Stimulated activated CD4-positive, alpha-beta T cell treated with anti-CD3 and anti-CD28 coated beads, Interleukin-4, amount 100 ng/mL, for 4 hours (primary cell): Measurements from ENCODE around the gene CHRNE.
"Not testable (repeated sequence)": the region's sequence is repeated elsewhere in the genome, so short reads cannot be mapped to it uniquely, and the experiment has no call there.

Experiments used
- DNase-seq, 2 experiments: peaks; one replicate each; pipeline ENCODE4 v3.0.0-alpha.2; 2020

The CHRNE gene

DNA sequence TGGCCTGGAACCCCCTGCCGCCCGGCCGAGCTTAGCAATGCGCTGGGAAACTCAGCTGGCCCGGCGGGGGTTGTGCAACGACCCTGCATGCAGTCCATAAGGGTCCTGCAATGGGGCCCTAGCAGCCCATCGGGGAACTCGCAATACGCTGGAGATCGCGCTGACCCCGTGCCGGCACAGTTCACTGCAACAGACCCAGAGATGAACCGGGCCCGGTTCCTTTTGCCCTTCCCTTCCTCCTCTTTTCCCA lies 36.6 kb upstream of the CHRNE start:
- DNase-seq: peak in 1 of 2 experiments; percentile 27

DNA sequence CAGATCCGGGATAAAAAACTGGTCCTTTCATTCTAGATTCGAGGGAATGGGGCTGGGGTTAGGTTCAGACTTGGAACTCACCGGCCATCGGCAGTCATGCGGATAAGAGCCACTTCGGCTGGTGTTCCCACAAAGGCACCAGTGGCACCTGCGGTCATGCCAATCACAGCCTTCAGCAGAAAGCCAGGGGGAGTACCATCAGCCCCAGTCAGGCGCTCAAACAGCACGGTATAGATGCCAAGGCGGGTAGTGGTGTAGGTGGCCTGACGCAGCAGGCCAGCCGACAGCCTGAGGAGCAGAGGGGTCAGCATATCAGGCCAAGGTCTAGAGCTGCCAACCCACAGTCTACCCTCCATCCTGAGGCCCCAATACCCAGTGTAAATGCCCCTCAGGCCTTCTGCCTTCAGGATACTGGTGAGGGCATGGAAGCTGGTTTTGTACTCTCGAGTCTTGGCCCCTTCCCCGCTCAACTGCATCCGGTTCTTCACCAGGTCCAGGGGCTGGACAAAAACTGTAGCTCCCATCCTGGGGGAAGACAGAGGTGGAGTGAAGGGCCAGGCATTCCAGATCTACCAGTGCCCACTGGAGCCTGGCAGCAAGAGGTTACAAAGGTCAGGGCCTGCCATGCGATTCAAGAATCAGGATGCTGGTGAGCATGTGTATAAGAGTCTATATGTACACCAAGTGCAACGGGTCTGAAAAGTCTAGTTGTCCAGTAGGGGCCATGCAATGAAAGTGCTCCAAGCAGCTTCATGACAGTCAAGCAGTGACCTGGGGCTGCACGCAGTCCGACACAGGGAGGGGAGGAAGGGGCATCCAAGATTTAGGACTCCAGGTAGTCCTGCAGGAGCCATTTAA lies 36.0 kb upstream of the CHRNE start:
- no peak for DNase-seq

DNA sequence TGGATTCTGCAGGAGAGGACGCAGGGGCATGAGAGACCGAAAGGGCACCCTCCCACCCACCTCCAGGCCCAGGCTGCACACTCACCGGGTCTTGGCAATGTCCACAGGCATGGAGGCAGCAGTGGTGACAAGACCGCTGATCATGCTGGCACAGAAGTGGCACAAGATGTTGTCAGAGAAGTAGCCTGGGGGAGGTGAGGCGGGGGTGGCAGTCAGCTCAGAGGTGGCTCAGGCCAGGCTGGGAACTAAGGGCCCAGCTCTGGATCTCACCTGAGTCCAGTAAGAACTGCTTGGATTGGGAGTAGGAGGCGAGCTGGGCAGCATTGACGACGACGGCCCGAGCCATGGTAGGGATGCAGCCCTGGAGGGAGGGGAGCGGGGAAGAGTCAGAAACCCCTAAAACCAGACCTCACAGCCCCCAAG lies 35.2 kb upstream of the CHRNE start:
- no peak for DNase-seq

DNA sequence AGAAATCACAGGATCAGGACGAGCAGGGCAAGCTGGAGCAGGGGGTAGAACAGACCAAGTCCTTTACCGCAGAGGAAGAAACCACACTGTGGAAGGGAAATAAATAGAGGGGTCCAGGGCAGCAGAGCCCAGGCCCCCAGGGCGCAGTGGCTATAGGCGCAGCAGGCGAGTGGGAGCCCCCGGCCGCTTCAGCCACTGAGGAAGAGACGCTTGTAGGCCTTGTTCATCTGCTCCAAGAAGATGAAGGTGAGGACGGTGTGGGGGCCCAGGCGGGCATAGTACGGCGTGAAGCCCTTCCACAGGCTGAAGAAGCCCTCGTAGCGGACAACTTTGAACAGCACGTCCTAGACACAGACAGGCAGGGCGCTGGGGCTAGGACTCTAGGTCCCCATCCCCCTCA lies 34.7 kb upstream of the CHRNE start:
- no peak for DNase-seq

DNA sequence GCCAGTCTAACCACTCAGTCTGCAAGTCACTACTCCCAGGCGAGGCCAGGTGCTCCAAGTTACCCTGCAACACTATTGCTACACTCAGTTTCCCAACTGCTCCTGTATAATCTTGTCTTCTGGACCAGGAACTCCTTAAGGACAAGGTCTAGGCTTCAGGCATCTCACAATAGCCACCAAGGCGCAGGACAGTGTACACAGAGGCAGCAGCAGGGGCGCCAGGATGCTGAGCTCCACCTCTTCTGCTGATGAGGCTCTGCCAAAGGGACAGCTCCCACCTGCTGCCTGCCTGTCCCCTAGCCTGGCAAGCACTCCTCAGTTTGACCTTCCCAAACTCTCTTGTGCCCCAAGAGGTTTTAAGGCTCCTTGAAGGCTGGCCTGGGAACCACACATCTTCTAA lies 33.5 kb upstream of the CHRNE start:
- no peak for DNase-seq

DNA sequence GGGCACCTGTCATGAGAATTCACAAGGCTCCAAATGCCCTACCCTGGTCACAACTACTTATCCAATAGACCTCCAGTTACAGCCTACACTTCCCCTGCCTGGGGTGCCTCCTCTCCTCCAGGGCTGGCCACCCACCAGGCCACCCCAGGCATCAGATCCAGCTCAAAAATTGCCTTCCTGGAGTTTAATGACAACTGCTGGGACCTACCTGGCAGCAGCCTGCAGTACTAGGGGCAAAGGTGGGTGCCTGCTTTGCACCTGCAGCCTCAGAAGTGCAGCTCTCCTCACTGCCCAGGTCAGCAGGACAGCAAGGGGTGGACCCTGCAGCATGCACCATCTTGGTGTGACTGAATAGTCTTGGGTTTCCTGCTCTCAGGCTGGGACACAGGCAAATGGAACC lies 32.8 kb upstream of the CHRNE start:
- DNase-seq: no peak

DNA sequence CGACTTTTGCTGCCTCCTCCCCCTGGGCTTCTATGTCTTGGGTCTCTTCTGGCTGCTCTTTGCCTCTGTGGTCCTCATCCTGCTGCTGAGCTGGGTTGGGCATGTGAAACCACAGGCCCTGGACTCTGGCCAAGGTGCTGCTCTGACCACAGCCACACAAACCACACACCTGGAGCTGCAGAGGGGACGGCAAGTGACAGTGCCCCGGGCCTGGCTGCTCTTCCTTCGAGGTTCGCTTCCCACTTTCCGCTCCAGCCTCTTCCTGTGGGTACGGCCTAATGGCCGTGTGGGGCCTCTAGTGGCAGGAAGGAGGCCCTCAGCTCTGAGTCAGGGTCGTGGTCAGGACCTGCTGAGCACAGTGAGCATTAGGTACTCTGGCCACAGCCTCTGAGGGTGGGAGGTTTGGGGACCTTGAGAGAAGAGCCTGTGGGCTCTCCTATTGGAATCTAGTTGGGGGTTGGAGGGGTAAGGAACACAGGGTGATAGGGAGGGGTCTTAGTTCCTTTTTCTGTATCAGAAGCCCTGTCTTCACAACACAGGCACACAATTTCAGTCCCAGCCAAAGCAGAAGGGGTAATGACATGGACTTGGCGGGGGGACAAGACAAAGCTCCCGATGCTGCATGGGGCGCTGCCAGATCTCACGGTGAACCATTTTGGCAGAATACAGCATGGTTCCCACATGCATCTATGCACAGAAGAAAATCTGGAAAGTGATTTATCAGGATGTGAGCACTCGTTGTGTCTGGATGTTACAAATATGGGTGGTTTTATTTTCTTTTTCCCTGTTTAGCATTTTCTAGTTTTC lies 31.5 kb upstream of the CHRNE start:
- DNase-seq: no peak

DNA sequence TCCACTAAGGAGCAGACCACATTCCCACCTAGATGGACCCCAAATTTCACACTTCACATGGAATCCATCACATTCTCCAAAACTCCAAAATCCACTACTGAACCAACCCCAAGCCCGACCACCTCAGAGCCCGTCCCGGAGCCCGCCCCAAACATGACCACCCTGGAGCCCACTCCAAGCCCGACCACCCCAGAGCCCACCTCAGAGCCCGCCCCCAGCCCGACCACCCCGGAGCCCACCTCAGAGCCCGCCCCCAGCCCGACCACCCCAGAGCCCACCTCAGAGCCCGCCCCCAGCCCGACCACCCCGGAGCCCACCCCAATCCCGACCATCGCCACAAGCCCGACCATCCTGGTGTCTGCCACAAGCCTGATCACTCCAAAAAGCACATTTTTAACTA lies 30.7 kb upstream of the CHRNE start:
- no peak for DNase-seq

DNA sequence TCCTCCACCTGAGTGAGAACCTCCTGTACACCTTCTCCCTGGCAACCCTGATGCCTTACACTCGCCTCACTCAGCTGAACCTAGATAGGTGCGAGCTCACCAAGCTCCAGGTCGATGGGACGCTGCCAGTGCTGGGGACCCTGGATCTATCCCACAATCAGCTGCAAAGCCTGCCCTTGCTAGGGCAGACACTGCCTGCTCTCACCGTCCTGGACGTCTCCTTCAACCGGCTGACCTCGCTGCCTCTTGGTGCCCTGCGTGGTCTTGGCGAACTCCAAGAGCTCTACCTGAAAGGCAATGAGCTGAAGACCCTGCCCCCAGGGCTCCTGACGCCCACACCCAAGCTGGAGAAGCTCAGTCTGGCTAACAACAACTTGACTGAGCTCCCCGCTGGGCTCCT lies 29.9 kb upstream of the CHRNE start:
- no peak for DNase-seq

DNA sequence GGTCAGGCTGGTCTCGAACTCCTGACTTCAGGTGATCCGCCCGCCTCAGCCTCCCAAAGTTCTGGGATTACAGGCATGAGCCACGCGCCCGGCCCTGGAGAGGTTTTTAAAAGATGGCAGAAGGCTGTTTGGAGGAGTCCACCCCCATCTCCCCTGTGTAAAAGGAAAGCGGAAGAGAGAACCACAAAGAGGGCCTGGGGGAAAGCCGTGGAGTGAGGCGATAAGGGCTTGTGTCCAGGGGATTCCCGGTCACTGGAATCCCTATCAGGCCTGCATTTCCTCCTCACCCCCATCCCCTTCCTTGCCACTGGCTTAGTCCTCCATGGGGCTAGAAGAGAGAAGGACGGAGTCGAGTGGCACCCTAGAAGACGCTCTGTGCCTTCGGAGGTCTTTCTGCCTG lies 29.1 kb upstream of the CHRNE start, which contains the start of gene GP1BA:
TSS of gene GP1BA (plus strand) at position 315 of the 400 bp plus-strand sequence. CDS start 328 bp downstream, outside the sequence.
- no peak for DNase-seq

DNA sequence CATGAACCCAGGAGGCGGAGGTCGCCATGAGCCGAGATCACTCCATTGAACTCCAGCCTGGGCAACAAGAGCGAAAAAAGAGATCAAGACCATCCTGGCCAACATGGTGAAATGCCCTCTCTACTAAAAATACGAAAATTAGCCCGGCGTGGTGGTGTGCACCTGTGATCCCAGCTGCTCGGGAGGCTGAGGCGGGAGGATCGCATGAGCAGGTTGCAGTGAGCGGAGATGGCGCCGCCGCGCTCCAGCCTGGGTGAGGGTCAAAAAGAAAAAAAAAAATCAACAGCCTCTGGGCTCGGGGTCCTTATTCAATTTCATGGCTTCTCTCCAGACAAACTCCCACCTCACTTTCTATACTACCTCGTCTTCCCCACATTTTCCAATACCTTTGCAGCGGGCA lies 26.0 kb upstream of the CHRNE start:
- no peak for DNase-seq

DNA sequence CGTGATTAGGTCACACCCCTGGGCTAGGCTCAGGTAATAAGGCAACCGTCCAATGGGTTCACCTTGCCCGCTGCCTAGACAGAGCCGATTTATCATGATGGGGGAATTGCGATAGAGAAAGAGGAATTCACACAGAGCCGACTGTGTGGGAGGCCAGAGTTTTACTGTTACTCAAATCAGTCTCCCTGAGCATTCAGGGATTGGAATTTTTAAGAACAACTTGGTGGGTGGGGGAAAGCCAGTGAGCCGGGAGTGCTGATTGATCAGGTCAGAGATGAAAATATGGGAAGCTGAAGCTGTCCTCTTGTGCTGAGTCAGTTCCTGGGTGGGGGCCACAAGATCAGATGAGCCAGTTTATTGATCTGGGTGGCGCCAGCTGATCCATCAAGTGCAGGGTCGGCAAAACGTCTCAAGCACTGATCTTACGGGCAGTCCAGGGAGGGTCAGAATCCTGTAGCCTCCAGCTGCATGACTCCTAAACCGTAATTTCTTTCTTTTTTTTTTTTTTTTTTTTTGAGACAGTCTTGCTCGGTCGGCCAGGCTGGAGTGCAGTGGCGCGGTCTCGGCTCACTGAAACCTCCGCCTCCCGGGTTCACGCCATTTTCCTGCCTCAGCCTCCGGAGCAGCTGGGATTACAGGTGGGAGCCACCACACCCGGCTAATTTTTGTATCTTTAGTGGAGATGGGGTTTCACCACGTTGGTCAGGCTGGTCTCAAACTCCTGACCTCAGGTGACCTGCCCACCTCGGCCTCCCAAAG lies 23.9 kb upstream of the CHRNE start:
- DNase-seq: not testable (repeated sequence)

DNA sequence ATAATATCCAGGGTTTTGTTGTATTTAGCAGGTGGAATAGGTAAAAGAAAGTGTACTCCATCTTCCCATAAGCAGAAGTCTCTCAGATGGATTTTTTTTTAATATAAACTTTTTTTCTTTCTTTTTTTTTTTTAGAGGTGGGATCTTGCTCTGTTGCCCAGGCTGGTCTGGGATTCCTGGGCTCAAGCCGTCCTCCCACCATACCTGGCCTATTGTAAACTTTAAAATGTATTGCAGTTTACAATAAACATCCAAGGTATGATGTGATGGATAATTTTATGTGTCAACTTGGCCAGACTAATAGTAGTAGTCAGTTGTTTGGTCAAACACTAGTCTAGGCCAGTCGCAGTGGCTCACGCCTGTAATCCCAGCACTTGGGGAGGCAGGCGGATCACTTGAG lies 18.4 kb upstream of the CHRNE start:
- no peak for DNase-seq

DNA sequence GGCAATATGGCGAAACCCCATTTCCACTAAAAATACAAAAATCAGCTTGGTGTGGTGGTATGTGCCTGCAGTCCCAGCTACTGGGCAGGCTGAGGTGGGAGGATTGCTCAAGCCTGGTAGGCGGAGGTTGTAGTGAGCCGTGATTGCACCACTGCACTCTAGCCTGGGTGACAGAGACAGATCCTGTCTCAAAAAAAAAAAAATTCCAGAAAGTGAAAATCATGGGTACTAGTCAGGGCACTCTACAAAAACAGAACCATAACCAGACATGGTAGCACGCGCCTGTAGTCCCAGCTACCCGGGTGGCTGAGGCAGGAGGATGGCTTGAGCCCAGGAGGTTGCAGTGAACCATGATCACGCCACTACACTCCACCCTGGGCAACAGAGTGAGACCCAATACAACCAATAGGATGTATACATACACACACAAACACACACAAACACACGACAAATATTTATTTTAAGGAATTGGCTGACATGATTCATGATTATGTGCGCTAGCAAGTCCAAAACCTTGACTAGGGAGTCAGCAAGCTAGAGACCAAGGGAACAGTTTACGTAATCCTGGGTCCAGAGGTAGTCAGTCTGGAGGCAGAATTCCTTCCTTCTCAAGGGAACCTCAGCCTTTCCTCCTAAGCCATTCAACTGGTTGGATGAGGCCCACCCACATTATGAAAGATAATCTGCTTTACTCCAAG lies 17.6 kb upstream of the CHRNE start:
- DNase-seq: no peak

DNA sequence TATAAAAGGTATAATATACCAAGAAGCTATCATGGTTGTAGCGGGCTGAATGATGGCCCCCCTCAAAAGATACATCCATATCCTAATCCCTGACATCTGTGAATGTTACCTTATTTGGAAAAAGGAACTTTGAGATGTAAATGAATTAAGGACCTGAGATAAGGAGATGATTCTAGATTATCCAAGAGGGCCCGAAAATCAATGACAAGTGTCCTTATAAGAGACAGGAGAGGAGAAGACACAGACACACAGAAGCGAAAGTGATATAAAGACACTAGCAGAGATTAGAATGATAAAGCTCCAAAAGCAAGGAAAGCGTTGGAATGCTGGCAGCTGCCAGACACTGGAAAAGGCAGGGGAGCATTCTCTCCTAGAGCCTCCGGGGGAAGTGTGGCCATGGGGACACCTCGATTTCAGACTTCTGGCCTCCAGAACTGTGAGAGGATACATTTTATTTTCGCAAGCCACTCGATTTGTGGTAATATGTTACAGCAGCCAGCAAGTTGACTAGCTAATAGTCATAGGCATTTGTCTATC lies 16.7 kb upstream of the CHRNE start:
- DNase-seq: no peak

DNA sequence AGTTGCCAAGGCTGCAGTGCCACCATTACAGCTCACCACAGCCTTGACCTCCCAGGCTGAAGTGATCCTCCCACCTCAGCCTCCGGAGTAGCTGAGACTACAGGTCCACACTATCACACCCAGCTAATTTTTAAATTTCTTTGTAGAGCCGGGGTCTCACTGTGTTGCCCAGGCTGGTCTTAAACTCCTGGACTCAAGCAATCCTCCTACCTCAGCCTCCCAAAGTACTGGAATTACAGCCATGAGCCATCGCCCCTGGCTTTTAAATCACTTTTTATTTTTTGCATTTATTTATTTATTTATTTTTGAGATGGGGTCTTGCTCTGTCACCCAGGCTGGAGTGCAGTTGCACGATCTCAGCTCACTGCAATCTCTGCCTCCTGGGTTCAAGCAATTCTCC lies 11.7 kb upstream of the CHRNE start:
- DNase-seq: not testable (repeated sequence)

DNA sequence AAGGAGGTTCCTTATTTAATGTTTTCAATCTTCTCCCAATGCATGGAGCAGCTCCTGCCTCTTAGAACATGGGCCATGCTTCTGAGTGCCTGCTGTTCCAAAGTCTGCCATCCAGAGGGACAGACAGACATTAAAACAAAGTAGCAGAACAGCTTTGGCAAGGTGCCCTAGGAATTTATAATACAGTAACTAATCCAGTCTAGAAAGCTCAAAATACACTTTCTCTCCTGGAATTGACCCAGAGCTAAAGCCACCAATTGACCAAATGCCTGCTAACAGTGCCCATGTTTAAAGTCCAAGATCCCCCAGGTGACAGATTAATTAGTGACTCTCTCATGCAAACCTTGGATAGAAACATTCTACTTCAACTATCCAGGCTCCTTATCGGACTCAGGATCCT lies 11.1 kb upstream of the CHRNE start:
- DNase-seq: no peak

DNA sequence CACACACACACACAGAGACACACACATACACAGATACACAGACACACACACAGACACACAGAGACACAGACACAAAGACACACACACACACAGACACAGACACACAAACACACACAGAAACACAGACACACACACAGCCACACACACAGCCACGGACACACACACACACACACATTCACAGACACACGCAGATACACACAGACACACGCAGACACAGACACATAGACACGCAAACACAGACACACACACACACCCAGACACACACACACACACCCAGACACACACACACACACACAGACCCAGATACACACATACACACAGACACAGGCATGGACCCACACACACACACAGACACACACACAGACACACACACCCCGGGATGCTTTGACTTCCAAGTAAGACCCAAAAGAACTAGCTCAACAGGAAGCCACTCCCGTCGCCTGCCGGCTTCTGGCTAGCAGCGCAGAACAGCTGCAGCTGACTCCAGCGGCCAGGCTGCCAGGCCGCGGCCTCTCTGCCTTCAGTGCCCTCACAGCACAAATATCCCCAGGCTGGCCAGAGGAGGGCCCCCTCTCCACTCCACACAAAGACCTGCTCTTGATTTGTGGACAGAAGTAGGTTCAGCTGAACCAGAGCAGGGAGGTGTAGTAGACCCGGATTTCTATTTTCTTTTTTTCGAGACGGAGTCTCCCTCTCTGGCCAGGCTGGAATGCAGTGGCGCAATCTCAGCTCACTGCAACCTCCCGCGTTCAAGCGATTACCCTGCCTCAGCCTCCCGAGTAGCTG lies 6.0 kb upstream of the CHRNE start:
- DNase-seq: peak; percentile 57 to 68

DNA sequence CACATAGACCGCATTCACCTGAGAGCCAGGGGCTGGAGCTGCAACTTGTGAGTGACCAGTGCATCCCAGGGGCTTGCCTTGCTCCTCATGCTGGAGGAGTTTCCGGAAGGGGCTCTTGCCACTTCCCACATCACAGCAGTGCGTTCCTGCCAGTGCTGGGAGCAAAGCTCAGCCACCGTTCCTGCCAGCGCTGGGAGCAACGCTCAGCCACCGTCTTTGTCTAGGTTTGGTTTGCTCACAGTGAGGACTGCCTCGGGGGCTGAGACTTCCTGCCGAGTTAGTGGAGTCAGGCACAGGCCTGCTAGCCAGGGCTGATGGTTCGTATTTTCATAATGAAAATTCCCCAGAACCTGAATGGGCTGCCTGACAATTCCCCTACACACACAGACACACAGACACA lies 5.4 kb upstream of the CHRNE start:
- DNase-seq: no peak

DNA sequence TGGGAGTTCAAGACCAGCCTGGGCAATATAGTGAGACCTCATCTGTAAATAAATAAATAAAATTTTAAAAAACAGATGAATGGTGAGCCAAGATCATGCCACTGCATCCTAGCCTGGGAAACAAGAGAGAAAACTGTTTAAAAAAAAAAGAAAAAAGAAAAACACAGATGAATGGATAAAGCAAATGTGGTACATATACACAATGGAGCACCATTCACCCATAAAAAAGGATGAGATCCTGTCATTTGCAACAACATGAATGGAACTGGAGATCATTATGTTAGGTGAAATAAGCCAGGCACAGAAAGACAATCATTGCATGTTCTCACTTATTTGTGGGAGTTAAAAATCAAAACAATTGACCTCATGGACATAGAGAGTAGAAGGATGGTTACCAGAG lies 3.7 kb upstream of the CHRNE start:
- not testable (repeated sequence) for DNase-seq

DNA sequence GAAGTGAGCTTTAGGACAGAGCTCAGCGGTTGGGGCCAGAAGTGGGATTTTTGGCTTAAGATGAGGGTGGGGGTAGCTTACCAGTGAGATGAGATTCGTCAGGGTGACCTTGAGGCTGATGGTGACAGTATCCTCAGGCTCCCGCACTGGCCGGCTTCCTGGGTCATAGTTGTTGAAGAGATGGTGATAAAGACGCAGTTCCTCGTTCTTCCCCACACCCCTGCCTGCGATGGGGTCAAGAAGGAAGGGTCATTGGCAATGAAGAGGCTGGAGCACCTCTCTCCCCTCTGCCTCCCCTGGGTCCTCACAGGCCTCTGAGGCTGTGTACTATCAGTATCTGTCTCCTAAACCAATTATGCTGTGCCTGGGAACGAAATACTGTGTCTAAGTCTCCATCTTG lies 358 bp downstream of the CHRNE start:
- DNase-seq: no peak
